ENCODE measurements around the gene DDX41. TPM values are rescaled to one million over a fixed set of nuclear protein-coding genes. Genes with fewer than 3 reads are reported as not detected.

Gene DDX41
- total RNA-seq, 1 experiment from 2014 or later, result 136 TPM

DNA sequence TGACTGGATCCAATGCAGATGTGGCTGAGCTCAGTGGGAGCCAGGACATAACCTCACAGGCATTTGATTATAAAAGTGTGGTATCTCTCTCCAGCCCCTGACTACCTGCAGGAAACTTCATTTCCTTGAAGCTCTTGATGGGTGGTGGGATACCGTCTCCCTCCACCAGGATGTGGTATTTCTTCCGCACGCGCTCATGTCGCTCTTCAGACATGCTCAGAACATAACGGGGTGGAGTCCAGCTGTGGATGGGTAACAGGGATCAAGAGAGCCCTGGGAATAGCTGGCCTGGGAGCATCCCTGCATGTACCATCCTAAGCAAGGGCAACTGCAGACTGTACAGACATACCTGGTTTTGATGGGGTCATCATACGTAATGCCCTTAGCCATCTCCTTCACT is 1.2 kb downstream of the DDX41 start:
- Mint-ChIP-seq H3K4me3 (peak overlapping the region; percentile 93), H3K36me3 (peaks cover 65% of the 10 kb centered on the region), H3K27me3 (ENCODE audit: low read depth) (peaks cover 4% of the 10 kb centered on the region; the same call in 1 of the 2 replicates), H3K4me1 (peaks cover 16% of the 10 kb centered on the region), H3K9me3 (no peaks in the 10 kb centered on the region), H3K27ac (no peak overlapping the region)
- POLR2A ChIA-PET, result interaction anchor here (1.1 kb wide), 1 partner anchor 20 kb away, joined by 3 read pairs; no protein-coding TSS in a partner anchor
- no peak for ATAC-seq
- CTCF ChIA-PET, result interaction anchor here (1.1 to 2.7 kb wide), 8 partner anchors 8 to 112 kb away, joined by 3 to 14 read pairs (median 4); partner anchors contain the start of gene PDLIM7
- no peak for DNase-seq (ENCODE audit: low spot score)
- no peak for TF ChIP-seq SMAD4 (CRISPR knock-in tag; IDR thresholded peaks at IDR 0.05)
- TF ChIP-seq, protein P1, sequence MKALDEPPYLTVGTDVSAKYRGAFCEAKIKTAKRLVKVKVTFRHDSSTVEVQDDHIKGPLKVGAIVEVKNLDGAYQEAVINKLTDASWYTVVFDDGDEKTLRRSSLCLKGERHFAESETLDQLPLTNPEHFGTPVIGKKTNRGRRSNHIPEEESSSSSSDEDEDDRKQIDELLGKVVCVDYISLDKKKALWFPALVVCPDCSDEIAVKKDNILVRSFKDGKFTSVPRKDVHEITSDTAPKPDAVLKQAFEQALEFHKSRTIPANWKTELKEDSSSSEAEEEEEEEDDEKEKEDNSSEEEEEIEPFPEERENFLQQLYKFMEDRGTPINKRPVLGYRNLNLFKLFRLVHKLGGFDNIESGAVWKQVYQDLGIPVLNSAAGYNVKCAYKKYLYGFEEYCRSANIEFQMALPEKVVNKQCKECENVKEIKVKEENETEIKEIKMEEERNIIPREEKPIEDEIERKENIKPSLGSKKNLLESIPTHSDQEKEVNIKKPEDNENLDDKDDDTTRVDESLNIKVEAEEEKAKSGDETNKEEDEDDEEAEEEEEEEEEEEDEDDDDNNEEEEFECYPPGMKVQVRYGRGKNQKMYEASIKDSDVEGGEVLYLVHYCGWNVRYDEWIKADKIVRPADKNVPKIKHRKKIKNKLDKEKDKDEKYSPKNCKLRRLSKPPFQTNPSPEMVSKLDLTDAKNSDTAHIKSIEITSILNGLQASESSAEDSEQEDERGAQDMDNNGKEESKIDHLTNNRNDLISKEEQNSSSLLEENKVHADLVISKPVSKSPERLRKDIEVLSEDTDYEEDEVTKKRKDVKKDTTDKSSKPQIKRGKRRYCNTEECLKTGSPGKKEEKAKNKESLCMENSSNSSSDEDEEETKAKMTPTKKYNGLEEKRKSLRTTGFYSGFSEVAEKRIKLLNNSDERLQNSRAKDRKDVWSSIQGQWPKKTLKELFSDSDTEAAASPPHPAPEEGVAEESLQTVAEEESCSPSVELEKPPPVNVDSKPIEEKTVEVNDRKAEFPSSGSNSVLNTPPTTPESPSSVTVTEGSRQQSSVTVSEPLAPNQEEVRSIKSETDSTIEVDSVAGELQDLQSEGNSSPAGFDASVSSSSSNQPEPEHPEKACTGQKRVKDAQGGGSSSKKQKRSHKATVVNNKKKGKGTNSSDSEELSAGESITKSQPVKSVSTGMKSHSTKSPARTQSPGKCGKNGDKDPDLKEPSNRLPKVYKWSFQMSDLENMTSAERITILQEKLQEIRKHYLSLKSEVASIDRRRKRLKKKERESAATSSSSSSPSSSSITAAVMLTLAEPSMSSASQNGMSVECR (CRISPR knock-in tag; IDR thresholded peaks at IDR 0.05; ENCODE audit: borderline replicate concordance), result no peak
- TF ChIP-seq, protein P2, sequence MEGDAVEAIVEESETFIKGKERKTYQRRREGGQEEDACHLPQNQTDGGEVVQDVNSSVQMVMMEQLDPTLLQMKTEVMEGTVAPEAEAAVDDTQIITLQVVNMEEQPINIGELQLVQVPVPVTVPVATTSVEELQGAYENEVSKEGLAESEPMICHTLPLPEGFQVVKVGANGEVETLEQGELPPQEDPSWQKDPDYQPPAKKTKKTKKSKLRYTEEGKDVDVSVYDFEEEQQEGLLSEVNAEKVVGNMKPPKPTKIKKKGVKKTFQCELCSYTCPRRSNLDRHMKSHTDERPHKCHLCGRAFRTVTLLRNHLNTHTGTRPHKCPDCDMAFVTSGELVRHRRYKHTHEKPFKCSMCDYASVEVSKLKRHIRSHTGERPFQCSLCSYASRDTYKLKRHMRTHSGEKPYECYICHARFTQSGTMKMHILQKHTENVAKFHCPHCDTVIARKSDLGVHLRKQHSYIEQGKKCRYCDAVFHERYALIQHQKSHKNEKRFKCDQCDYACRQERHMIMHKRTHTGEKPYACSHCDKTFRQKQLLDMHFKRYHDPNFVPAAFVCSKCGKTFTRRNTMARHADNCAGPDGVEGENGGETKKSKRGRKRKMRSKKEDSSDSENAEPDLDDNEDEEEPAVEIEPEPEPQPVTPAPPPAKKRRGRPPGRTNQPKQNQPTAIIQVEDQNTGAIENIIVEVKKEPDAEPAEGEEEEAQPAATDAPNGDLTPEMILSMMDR (IDR thresholded peaks at IDR 0.05), result no peak
- no peak for TF ChIP-seq JUN (CRISPR knock-in tag; IDR thresholded peaks at IDR 0.05)
- TF ChIP-seq ZNF138 (CRISPR knock-in tag; conservative IDR thresholded peaks at IDR 0.05), result no peak
- TF ChIP-seq, protein P3, sequence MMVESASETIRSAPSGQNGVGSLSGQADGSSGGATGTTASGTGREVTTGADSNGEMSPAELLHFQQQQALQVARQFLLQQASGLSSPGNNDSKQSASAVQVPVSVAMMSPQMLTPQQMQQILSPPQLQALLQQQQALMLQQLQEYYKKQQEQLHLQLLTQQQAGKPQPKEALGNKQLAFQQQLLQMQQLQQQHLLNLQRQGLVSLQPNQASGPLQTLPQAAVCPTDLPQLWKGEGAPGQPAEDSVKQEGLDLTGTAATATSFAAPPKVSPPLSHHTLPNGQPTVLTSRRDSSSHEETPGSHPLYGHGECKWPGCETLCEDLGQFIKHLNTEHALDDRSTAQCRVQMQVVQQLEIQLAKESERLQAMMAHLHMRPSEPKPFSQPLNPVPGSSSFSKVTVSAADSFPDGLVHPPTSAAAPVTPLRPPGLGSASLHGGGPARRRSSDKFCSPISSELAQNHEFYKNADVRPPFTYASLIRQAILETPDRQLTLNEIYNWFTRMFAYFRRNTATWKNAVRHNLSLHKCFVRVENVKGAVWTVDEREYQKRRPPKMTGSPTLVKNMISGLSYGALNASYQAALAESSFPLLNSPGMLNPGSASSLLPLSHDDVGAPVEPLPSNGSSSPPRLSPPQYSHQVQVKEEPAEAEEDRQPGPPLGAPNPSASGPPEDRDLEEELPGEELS (CRISPR knock-in tag; IDR thresholded peaks at IDR 0.05), result no peak
- TF ChIP-seq CBFB (CRISPR knock-in tag; IDR thresholded peaks at IDR 0.05; ENCODE audit: low read depth), result no peak
- TF ChIP-seq, protein P4, sequence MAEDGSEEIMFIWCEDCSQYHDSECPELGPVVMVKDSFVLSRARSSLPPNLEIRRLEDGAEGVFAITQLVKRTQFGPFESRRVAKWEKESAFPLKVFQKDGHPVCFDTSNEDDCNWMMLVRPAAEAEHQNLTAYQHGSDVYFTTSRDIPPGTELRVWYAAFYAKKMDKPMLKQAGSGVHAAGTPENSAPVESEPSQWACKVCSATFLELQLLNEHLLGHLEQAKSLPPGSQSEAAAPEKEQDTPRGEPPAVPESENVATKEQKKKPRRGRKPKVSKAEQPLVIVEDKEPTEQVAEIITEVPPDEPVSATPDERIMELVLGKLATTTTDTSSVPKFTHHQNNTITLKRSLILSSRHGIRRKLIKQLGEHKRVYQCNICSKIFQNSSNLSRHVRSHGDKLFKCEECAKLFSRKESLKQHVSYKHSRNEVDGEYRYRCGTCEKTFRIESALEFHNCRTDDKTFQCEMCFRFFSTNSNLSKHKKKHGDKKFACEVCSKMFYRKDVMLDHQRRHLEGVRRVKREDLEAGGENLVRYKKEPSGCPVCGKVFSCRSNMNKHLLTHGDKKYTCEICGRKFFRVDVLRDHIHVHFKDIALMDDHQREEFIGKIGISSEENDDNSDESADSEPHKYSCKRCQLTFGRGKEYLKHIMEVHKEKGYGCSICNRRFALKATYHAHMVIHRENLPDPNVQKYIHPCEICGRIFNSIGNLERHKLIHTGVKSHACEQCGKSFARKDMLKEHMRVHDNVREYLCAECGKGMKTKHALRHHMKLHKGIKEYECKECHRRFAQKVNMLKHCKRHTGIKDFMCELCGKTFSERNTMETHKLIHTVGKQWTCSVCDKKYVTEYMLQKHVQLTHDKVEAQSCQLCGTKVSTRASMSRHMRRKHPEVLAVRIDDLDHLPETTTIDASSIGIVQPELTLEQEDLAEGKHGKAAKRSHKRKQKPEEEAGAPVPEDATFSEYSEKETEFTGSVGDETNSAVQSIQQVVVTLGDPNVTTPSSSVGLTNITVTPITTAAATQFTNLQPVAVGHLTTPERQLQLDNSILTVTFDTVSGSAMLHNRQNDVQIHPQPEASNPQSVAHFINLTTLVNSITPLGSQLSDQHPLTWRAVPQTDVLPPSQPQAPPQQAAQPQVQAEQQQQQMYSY (CRISPR knock-in tag; IDR thresholded peaks at IDR 0.05), result no peak
- TF ChIP-seq TEAD1 (CRISPR knock-in tag; IDR thresholded peaks at IDR 0.05), result no peak
- TF ChIP-seq HMGXB4 (CRISPR knock-in tag; IDR thresholded peaks at IDR 0.05), result no peak
- TF ChIP-seq, protein P5, sequence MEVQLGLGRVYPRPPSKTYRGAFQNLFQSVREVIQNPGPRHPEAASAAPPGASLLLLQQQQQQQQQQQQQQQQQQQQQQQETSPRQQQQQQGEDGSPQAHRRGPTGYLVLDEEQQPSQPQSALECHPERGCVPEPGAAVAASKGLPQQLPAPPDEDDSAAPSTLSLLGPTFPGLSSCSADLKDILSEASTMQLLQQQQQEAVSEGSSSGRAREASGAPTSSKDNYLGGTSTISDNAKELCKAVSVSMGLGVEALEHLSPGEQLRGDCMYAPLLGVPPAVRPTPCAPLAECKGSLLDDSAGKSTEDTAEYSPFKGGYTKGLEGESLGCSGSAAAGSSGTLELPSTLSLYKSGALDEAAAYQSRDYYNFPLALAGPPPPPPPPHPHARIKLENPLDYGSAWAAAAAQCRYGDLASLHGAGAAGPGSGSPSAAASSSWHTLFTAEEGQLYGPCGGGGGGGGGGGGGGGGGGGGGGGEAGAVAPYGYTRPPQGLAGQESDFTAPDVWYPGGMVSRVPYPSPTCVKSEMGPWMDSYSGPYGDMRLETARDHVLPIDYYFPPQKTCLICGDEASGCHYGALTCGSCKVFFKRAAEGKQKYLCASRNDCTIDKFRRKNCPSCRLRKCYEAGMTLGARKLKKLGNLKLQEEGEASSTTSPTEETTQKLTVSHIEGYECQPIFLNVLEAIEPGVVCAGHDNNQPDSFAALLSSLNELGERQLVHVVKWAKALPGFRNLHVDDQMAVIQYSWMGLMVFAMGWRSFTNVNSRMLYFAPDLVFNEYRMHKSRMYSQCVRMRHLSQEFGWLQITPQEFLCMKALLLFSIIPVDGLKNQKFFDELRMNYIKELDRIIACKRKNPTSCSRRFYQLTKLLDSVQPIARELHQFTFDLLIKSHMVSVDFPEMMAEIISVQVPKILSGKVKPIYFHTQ (CRISPR knock-in tag; IDR thresholded peaks at IDR 0.05), result no peak
- TF ChIP-seq FOXK1 (CRISPR knock-in tag; IDR thresholded peaks at IDR 0.05), result no peak
- TF ChIP-seq ZNF512 (CRISPR knock-in tag; IDR thresholded peaks at IDR 0.05; ENCODE audit: borderline replicate concordance), result no peak
- TF ChIP-seq RORB (CRISPR knock-in tag; IDR thresholded peaks at IDR 0.05), result no peak
- TF ChIP-seq ATF3 (CRISPR knock-in tag; conservative IDR thresholded peaks at IDR 0.05), result no peak
- TF ChIP-seq, protein P6, sequence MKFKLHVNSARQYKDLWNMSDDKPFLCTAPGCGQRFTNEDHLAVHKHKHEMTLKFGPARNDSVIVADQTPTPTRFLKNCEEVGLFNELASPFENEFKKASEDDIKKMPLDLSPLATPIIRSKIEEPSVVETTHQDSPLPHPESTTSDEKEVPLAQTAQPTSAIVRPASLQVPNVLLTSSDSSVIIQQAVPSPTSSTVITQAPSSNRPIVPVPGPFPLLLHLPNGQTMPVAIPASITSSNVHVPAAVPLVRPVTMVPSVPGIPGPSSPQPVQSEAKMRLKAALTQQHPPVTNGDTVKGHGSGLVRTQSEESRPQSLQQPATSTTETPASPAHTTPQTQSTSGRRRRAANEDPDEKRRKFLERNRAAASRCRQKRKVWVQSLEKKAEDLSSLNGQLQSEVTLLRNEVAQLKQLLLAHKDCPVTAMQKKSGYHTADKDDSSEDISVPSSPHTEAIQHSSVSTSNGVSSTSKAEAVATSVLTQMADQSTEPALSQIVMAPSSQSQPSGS (CRISPR knock-in tag; IDR thresholded peaks at IDR 0.05; ENCODE audit: borderline replicate concordance, low read depth), result no peak
- no peak for TF ChIP-seq ZNF396 (CRISPR knock-in tag; IDR thresholded peaks at IDR 0.05; ENCODE audit: borderline replicate concordance)

Measured in WTC11 (cell line).